Activated naive CD8-positive, alpha-beta T cell treated with anti-CD3 and anti-CD28 coated beads, Interleukin-2, amount 50 U/mL, for 16 hours (primary cell): ENCODE measurements around the gene CHRM5.
"Not testable (repeated sequence)": the region's sequence is repeated elsewhere in the genome, so short reads cannot be mapped to it uniquely, and the experiment has no call there.

Experiments used
- DNase-seq: peaks from one replicate; pipeline ENCODE4 v3.0.0-alpha.2; 2020; ENCODE audit warnings: low read depth, low spot score

CHRM5 gene

DNA sequence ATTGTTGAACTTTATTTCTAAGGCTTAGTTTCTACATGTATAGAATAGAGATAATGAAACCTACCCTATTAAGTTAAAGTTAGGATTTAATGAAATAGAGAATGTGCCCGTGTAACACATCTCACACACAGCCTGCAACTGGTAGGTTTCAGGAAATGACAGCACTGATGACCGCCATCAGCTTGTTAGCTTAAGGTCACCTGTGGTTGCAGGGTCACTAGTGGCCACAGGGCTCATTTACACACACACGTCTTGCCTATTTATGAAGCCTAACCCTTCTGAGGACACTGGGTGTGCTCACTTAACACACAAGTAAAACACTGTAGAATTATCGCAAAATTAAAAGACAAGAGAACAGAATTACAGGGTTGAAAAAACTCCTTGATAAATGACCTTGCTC, 20.1 kb downstream of the CHRM5 start:
- DNase-seq: no peak

DNA sequence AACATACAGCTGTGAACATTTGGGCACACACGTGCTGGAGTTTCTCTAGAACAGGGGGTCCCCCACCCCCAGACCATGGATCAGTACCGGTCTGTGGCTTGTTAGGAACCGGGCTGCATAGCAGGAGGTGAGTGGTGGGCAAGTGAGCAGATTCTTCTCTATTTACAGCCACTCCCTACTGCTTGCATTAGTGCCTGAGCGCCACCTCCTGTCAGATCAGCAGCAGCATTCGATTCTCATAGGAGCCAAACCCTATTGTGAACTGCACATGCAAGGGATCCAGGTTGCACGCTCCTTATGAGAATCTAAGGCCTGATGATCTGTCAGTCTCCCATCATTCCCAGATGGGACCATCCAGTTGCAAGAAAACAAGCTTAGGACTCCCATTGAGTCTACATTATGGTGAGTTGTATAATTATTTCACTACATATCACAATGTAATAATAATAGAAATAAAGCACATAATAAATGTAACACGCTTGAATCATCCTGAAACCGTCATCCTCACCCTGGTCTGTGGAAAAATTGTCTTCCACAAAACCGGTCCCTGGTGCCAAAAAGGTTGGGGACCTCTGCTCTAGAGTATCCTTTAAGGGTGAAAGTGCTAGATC, 25.8 kb downstream of the CHRM5 start:
- DNase-seq: no peak

DNA sequence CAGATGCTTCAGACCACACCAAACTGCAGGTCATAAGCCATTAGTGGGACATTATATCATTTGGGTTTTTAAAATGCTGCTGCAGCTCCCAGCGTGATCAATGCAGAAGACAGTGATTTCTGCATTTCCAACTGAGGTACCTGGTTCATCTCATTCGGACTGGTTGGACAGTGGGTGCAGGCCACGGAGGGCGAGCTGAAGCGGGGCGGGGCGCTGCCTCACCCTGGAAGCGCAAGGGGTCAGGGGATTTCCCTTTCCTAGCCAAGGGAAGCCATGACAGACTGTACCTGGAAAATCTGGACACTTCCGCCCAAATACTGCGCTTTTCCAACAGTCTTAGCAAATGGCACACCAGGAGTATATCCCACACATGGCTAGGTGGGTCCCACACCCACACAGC, 27.4 kb downstream of the CHRM5 start:
- not testable (repeated sequence) for DNase-seq

DNA sequence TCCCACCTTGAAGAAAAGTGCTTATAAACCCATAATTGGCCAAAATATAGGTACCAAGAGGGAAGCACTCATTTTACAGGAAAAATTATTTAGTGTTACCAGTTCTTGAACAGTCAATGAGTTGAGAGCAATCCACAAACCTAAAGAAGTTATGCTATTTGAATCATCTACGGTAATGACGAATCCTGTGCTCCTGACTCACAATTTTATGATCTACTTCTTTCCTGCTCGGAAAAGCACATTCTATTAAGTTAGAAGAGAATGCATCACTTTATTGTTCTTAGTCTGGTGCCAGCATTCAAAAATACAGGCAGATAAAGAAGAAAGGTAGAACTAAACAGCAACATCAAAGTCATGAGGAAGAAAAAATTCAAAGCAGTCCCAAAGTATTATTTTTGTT, 33.2 kb downstream of the CHRM5 start:
- no peak for DNase-seq

DNA sequence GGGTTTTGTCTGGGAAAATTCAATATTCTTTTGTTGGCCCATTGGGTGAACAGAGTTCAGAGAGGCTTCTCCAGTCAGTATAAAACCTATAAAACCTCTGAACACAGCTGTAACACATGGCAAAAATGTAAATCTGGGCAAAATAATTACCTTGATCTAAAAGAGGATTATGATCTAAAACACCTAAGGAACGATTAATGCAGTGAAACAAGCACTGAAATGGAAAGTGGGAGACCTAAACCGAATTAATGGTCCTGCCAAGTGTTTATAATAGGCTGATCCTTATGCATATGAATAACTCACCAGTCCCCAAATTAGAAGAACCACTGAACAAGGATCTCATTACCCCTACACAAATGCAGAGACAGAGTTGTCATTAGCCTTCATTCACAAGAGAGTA, 38.1 kb downstream of the CHRM5 start:
- DNase-seq: no peak

DNA sequence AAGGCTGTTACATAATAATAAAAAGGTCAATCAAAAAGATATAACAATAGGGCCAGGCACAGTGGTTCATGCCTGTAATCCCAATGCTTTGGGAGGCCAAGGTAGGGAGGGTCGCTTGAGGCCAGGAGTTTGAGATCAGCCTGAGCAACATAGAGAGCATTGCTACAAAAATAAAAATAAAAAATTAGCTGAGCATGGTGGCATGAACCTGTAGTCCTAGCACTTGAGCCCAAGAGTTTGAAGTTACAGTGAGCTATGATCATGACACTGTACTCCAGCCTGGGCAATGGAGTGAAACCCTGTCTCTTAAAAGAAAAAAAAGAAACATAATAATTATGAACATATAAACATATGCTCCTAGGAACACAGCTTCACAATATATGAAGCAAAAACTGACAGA, 41.4 kb downstream of the CHRM5 start:
- DNase-seq: no peak

DNA sequence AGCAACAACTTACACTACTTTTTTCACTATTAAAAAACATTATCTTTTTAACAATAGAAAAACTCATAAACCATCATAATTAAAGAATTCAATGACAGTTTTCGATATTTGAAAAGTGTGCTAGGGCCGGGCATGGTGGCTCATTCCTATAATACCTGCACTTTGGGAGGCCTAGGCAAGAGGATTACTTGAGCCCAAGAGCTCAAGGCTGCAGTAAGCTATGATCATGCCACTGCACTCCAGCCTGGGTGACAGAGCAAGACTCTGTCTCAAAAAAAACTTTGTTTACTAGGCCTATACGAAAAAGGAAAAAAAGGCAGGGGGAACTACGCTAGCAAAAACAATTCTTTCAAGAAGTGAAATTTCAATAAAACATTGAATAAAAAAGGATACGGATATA, 42.6 kb downstream of the CHRM5 start:
- no peak for DNase-seq

DNA sequence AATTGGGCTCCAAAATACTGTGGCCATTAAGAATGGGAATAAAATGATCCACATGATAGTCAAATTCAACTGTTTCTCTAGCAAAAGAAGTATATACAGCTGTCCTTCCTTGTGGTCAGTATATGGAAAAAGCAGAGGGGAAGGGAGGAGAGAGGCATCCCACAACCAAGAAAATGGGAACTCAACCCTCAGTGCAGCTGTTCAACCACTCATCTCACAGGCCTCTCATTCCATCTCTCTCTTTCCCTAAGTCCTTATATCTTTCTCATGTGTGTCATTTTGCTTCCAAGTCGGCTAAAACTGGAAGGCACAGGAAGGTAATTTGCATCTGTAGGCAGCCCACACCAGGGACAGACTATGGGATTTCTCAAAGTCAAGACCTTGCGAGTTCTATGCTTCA, 43.2 kb downstream of the CHRM5 start:
- no peak for DNase-seq

DNA sequence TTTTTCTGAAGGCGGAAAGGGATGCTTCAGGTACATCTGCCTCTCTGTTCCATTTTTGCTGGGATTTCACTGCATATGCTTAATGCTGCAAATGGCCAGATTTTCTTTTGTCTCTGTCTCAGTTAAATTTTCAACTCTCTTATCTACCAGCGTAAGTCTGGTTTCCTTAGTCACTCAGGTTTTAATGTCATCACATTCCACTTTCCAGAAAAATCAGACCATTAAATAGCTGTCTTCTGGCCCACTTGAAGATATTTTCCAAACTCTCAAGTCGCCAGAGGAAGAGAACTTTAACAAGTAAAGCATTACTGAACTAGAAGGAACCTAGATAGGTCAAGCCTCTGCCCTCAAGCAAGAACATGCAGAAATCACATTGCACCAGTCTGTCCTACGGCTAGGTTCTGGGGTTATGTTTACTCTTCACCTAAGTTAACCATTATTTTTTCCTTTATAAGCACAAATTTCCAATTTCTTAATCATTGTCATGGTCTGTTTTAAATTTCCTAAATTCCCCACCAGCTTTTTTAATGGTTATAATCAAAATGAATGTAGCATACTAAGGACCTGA, 44.2 kb downstream of the CHRM5 start:
- no peak for DNase-seq

DNA sequence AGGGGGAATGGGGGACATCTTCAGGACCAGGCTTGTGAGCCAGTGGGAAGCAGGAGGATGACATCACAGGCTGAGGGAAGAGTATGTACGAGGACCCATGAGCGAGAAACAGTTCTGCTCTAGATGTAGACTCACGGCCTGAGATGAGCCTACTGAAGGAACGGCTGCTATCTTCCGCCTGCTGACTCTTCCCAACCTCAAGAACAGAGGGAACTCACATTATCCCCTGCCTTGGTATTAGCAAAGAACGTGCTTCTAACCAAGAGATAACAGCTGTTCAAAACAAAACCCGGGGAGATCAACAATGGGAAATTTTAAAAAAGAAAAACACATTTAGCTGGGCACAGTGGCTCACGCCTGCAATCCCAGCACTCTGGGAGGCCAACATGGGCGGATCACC, 45.4 kb downstream of the CHRM5 start:
- DNase-seq: no peak

DNA sequence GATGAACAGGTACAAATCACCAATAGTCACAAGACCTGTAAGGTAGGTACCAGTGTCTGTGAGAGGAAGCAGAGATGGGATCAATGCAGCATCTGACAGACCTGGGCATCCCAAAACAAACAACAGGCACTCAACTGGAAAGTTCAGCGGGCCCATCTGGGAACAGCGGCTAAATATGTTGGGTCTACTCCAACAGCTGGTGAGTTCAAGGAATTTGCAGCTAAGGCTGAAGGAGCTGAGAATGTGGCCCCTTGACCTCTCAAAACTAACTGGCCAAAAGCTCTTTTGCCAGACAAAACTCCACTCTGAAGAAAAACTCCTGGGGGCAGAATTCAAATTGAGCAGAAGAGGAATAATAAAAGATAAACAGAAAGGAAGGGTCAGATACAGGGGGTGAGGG, 46.3 kb downstream of the CHRM5 start:
- DNase-seq: no peak

DNA sequence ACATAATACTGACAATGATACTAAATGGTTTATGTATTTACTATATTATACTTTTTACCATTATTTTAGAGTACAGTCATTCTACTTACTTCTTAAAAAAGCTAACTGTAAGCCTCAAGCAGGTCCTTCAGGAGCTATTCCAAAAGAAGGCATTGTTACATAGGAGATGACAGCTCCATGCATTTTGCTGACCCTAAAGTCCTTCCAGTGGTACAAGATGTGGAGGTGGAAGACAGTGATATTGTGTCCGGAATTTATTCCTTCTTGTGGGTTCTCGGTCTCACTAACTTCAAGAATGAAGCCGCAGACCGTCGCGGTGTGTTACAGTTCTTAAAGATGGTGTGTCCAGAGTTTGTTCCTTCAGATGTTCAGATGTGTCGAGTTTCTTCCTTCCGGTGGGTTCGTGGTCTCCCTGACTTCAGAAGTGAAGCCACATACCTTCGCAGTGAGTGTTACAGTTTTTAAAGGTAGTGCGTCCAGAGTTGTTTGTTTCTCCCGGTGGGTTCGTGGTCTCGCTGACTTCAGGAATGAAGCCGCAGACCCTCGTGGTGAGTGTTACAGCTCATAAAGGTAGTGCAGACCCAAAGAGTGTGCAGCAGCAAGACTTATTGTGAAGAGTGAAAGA, 49.8 kb downstream of the CHRM5 start:
- DNase-seq: no peak

DNA sequence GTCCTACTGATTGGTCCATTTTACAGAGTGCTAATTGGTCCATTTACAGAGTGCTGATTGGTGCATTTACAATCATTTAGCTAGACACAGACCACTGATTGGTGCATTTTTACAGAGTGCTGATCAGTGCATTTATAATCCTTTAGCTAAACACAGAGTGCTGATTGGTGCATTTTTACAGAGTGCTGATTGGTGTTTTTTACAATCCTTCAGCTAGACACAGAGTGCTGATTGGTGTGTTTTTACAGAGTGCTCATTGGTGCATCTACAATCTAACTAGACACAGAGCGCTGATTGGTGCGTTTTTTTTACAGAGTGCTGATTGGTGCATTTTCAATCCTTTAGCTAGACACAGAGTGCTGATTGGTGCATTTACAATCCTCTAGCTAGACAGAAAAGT, 50.4 kb downstream of the CHRM5 start:
- DNase-seq: not testable (repeated sequence)

DNA sequence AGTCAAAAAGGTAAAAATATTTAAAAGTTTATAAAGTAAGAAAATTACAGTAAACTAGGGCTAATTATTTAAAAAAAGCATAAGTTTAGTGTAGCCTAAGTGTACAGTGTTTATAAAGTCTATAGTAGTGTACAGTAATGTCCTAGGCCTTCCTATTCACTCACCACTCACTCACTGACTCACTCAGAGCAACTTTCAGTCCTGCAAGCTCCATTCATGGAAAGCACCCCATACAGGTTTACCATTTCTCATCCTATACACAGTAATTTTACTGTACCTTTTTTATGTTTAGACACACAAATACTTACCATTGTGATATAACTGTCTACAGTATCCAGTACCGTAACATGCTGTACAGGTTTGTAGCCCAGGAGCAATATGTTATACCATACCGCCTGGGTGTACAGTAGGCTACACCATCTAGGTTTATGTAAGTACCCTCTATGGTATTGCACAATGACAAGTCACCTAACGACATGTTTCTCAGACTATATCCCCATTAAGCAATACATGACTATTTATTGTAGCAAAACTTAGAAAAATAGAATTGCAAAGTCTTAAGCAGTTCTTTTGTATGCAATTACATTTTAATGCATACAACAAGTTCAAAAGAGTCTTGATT, 51.2 kb downstream of the CHRM5 start:
- no peak for DNase-seq

DNA sequence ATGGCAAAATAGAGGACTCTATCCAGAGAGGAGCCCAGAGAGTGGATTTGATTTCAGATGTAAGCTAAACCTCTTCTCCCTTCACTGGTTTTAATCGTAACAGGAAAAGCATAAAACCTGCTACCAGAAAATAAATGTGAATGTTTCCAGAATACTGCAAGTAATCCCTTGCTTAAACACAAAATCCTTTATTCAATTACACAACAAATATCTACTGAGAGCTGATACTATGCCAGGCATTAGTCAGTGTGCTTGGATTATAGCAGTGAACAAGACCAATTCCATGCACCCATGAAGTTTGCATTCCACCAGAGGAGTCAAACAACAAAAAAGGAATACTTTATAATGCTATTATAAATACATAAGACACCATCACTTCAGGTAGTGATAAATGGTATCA, 55.6 kb downstream of the CHRM5 start:
- DNase-seq: no peak

DNA sequence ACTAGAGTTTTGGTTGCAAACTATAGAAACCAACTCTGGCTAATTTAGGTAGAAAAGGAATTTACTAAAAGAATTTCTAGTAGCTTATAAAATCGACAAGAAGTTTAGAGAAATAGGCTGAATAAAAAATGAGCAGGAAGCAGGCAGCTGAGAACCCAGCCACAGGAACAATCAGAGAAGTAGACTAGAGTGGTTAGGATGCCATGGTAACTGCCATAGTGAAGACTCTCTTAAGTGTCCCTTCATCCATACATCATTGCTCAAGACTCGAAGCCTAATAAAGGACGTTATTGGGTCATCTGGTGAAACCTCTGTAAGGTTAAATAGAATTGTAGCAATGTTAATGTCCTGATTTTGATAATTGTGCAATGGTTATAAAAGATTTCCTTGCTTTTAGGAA, 57.0 kb downstream of the CHRM5 start:
- no peak for DNase-seq

DNA sequence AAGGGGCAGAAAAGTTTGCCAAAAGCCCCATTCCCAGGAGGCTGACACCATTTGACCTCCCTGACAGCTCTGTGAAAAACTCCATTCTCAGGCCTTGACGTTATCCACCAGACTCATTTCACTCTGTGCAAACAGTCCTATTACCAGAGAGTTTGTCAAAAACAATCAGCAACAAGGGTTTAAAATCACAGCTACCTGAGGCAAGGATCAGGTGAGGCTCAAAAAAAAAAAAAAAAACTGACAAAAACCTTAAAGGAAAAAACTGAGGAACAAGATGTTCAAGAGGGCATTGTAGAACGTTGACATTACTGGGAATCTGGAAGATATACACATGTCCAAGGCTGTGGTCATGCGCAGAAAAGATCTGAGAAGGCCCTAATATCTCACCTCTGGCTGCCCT, 59.3 kb downstream of the CHRM5 start:
- DNase-seq: no peak

DNA sequence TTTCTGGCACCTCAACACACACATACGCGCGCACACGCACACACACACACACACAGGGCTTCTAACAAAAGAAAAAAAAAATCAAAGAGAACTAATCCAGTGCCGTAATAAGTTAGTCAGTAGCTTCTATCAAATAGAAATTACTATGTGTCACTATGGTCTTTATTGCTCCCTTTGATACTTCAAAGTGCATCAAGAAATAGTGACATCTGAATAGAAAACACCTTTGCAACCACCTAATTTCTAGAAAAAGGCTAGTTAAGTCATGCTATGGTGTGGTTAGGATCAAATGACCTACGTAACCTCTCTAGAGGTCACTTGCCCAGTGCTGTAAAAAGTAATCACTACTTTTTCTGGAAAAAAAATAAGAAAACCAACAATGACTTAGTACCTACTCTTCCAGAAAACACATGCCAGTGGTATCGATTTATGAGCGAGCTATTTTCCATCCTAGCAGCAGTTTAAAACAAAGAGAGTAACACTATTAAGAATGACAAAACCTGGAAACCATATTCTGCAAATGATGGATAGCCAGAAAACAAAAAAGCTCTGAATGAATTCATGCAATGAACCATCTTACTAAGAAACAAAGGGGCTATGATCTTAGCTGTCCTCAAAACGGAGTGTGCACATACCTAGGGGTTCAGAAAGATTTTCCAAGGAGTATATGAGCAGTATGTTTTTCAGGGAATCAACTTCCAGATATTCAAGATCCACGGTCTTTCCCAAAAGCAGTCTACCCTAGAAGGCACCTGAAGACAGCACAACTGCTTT, 63.9 kb downstream of the CHRM5 start:
- no peak for DNase-seq

DNA sequence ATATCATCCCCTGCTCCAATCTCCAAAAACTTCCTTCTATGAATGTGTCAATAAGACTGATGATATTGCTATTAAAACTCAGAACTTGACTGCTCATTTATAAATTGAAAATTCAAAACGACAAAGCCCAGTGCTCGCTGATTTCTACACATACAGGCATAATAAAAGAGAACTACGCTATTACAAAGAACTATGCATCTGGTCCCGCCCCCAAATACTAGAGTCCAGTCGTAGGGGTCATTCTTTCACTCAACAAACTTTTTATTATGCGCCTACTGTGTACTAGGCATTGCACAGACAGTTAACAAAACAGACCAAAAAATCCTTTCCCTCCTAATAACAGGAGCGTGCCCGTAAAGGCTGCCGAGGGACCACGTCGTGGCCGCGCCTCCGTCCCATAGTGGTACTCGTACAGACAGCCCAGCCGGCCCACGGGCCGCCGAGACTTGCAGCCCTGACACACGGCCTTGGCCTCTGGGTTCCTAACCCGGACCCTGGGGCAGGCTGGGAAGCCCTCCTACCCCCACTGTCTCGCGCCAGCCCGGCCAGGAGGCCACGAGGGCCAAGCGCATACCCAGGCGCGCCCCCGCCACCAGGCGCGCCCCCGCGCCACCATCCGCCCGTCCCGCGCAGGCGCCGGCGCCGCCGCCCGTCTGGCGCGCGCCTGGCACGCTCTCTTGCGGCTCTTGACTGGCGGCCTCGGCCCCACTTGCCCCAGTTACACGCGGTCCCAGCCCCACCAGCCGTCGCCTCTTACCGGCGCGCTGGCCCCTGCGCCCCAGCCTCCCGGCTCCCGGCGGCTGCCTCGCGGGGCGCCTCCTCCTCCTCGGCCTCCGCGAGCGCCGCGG, 70.0 kb downstream of the CHRM5 start:
- DNase-seq: peak; percentile 44

DNA sequence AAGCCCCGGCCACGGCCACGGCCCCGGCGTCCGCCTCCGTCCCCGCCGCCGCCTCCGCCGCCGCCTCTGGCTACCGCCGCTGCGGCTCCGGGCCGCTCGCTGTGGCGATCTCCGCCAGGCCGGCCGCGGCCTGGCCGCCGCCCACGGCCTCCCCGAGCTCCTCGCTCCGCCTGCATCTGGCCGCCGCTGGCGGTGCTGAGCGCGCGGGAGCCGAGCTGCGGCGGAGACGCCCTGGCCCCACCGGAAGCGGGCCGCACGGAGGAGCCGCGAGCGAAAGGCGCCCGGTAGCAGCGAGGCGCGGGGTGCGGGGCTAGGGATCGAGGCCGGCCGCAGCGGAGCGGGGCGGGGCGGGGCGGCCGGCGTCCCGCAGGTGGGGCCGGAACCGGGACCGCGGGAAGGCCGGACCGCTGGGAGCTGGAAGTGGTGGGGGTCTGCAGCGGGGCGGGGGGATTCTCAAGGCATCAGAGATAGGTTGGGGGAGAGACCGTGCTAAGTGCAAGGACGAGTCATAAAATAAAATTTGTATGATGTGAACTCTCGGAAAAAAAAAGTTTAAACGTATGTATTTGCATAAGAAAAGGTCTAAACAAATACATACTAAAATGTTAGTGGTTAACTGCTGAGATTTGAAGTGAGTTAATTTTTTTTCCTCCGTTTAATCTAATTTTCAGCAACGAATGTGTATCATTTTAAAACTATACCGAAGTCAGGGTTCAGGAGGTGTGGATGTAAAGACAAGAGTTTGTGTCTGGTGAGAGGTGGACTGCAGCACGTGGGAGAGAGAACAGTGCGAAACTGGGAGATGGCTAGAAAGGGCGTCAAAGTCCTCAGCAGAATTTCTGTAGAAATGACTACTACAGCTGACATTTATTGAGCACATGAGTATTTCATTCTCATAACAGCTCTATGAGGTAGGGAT, 70.8 kb downstream of the CHRM5 start, which contains the start of gene AVEN:
AVEN (minus strand) TSS at position 334 of the 919 bp plus-strand sequence; CDS start at position 176, 158 bp downstream.
- peak; percentile 20 for DNase-seq
